A549 (cell line): Measurements from ENCODE around the gene CHCHD6.

Source experiments
- GATA3 ChIP-seq: IDR thresholded peaks from 2 replicates; pipeline ENCODE4 v1.6.1; 2012; ENCODE audit warnings: borderline replicate concordance
- HDAC2 ChIP-seq: fragments of 200-600 bp; sonication (generic); IDR thresholded peaks from 2 replicates; pipeline ENCODE4 v1.6.1; 2016
- MAFK ChIP-seq: fragments of 450-650 bp; IDR thresholded peaks from 2 replicates; pipeline ENCODE4 v1.6.1; 2014; ENCODE audit not compliant: partially characterized antibody
- POLR2A ChIP-seq: IDR thresholded peaks from 2 replicates; pipeline ENCODE4 v1.6.1; 2012; ENCODE audit warnings: mild to moderate bottlenecking, low read length
- RAD21 ChIP-seq, 2 experiments: fragments of >200 bp in 1 of 2; sonication (Bioruptor Twin) in 1 of 2; formaldehyde crosslinking in 1 of 2; IDR thresholded peaks in 1 of 2; conservative IDR thresholded peaks in 1 of 2; 2 replicates in 1 of 2; 3 replicates in 1 of 2; pipeline ENCODE4 v1.6.1; 2012 to 2018; ENCODE audit warnings: inconsistent platforms in 1 of 2
- RFX5 ChIP-seq: fragments of 450-650 bp; IDR thresholded peaks from 2 replicates; pipeline ENCODE4 v1.7.1; 2014; ENCODE audit warnings: antibody characterized with exemption, mild to moderate bottlenecking, moderate library complexity
- TFCP2L1 ChIP-seq: fragments of 250-450 bp; sonication (Bioruptor Pico); IDR thresholded peaks from 2 replicates; pipeline ENCODE4 v1.5.0; 2021; ENCODE audit warnings: mild to moderate bottlenecking
- ZFP36 ChIP-seq: fragments of 450-650 bp; IDR thresholded peaks from 2 replicates; pipeline ENCODE4 v1.6.1; 2014; ENCODE audit warnings: borderline replicate concordance; ENCODE audit not compliant: partially characterized antibody
- TF ChIP-seq, protein P1 (sequence below): fragments of >200 bp; sonication (Bioruptor Twin); formaldehyde crosslinking; IDR thresholded peaks from 3 replicates; pipeline ENCODE4 v1.5.1; 2016
- TF ChIP-seq, protein P2 (sequence below): fragments of 450-650 bp; IDR thresholded peaks from 2 replicates; pipeline ENCODE4 v1.6.1; 2014; ENCODE audit warnings: antibody characterized with exemption

DNA sequence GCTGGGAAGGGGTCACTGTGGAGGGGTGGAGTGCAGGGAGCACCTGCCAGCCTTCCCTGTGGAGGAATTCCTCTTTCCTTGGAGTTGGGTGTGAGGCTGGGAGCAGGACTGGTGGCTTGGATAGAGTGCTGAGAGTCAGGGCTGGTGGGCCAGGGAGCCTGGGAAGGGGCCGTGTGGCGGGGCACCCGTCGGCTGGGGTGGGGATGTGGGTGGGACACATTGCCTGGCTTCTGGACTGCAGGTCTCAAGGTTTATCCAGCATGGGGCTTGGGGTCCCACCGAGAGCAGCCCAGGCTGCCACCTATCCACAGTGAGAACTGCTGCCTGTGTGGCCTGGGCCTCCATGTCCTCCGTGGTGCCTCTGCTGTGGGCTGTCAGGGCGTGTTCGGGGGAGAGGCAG, 283.6 kb downstream of the CHCHD6 start:
- TF ChIP-seq, protein P1, sequence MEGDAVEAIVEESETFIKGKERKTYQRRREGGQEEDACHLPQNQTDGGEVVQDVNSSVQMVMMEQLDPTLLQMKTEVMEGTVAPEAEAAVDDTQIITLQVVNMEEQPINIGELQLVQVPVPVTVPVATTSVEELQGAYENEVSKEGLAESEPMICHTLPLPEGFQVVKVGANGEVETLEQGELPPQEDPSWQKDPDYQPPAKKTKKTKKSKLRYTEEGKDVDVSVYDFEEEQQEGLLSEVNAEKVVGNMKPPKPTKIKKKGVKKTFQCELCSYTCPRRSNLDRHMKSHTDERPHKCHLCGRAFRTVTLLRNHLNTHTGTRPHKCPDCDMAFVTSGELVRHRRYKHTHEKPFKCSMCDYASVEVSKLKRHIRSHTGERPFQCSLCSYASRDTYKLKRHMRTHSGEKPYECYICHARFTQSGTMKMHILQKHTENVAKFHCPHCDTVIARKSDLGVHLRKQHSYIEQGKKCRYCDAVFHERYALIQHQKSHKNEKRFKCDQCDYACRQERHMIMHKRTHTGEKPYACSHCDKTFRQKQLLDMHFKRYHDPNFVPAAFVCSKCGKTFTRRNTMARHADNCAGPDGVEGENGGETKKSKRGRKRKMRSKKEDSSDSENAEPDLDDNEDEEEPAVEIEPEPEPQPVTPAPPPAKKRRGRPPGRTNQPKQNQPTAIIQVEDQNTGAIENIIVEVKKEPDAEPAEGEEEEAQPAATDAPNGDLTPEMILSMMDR: no peak
- no peak for TF ChIP-seq GATA3
- TF ChIP-seq TFCP2L1 (CRISPR knock-in tag): no peak
- TF ChIP-seq POLR2A: no peak
- TF ChIP-seq RFX5: no peak
- TF ChIP-seq ZFP36: no peak
- TF ChIP-seq HDAC2: no peak
- TF ChIP-seq, protein P2, sequence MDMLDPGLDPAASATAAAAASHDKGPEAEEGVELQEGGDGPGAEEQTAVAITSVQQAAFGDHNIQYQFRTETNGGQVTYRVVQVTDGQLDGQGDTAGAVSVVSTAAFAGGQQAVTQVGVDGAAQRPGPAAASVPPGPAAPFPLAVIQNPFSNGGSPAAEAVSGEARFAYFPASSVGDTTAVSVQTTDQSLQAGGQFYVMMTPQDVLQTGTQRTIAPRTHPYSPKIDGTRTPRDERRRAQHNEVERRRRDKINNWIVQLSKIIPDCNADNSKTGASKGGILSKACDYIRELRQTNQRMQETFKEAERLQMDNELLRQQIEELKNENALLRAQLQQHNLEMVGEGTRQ: no peak
- no peak for TF ChIP-seq RAD21 (conservative IDR thresholded peaks at IDR 0.05 in 1 of 2, IDR thresholded peaks at IDR 0.05 in 1 of 2)
- no peak for TF ChIP-seq MAFK
